GM18499 (cell line): ENCODE data around the gene UBQLN4.
A peak's percentile ranks its signal among the peaks of the same experiment; 100 is the strongest.

ENCODE experiments used
- ATAC-seq: cut with Tn5 transposase; IDR thresholded peaks from one replicate; pipeline ENCODE4 v1.9.1; 2021; ENCODE audit warnings: moderate number of reproducible peaks; ENCODE audit not compliant: insufficient read depth, unreplicated experiment

UBQLN4 gene

DNA sequence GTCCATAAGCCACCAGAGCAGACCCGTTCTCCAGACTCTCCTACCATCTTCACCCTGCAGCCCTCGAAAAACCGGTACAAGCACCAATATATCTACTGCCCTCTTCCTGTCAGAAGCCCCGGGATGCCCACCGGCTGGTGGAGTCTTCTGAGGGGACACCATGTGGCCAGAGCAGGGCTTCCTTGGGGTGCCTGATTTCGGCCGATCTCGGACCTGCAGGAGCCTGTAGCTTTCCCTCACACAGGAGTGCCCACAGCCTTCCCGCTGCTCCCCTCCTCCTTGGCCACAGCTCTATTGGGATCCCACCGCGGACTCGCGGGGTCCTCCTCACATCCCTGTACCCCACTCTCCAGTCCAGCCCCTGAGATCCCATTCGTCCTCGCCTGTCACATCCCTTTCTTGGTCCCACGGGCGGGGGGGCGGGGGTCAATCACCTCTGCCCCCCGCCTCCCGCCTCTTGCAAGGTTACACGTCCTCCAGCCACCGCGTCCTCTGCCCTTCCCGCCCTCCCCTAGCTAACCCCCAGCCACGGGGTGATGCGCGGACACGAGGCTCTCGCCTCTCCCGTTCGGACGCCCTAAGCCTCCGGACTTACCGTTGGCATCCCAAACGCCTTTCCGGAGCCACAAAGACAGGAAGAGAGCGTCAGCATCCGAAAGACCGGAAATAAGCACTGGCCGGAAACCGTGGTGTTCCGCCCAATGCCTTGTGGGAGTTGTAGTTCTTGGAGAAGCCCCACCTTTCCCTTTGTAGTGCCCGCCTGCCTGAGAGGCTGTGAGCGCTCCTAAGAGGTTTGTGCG lies 33.1 kb downstream of the UBQLN4 start, which contains the start of gene SSR2:
Gene SSR2 (minus strand): TSS at position 659 of the 800 bp plus-strand sequence. CDS start 784 bp downstream, outside the sequence.
- ATAC-seq = peak; percentile 93

DNA sequence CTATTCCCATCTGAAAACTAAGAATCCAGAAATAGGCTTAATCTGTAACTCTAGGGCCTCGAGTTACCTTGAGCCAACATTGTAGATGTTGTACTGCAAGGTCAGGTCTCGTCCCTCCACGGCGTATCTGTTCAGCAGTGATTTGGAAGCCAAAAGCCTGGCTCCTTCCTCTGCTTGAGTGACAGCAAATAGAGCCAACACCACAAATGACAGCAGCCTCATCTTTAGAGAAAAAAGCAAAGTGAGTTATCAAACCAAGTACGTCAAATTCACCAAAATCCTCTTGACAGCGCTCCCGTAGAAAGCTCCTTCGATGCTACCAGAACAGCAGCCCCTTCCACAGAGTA lies 33.7 kb downstream of the UBQLN4 start:
- no peak for ATAC-seq

DNA sequence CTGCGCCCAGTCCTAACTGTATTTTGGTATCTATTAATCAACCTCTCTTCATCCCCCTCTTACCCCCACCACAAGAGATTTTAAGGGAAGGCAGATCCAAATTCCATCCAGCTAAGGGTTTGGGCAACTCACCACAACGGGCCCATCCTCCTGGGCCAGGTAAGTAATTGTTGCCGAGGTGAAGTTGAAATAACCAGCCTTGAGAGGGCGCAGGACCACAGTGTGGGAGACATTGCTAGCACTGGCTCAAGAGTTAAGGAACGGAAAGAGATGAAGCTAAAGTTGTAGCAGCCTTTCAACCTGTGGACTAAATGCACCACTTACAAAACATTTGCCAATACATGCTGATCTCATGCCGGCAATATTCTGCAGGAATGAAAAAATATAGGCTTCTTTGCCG lies 38.8 kb downstream of the UBQLN4 start:
- ATAC-seq = no peak

DNA sequence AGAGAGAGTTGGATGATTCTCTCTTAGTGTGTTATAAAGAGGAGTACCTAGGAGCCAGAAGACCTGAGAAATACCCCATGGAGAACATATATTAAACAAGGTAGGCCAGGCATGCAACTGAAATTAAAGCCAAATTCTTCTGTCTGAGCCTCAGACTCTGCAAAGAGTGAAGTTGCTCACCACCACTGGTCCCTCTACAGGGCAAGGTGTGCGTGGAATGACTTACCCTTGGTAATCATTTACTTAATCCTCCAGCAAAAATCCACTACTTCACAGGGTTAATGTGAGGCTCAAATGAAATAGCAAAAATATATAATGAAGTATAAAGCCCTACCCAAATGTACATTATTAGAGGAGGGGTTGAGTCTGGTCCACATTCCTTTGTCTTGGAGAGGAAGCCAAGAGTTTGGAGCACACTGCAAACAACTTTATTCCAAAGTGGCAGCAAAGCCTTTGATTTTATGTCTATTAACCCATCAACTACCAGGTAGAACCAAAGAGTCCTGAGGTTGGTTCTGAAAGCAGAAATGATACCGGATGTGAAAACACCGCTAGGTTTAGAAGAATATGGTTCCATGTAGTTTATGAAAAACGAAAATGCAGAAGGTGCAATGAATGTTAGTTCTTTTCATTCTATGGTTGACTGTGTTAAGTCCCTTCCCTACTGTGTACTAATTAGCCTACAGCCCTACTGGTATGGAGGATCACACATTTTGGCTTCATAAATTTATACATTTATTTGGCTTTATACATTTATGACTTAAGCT lies 41.4 kb downstream of the UBQLN4 start:
- peak; percentile 73 for ATAC-seq

DNA sequence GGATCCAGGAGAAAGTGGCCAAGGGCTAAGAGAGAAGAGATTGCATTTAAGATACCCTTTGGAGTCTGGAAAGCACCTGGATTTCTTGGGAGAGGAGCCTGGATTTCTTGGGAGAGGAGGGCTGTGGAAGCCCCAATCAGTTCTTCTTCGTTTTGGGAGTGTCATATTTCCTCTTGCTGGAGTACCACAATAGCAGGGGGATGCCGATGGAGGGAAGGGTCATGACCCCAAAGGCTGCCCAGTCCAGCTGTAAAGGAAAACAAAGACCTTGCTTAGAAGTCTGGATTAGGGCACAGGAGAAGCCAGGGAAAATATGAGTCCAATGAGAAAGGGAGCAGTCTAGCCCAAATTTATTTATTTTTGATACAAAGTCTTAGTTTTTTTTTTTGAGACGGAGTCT lies 44.2 kb downstream of the UBQLN4 start:
- no peak for ATAC-seq

DNA sequence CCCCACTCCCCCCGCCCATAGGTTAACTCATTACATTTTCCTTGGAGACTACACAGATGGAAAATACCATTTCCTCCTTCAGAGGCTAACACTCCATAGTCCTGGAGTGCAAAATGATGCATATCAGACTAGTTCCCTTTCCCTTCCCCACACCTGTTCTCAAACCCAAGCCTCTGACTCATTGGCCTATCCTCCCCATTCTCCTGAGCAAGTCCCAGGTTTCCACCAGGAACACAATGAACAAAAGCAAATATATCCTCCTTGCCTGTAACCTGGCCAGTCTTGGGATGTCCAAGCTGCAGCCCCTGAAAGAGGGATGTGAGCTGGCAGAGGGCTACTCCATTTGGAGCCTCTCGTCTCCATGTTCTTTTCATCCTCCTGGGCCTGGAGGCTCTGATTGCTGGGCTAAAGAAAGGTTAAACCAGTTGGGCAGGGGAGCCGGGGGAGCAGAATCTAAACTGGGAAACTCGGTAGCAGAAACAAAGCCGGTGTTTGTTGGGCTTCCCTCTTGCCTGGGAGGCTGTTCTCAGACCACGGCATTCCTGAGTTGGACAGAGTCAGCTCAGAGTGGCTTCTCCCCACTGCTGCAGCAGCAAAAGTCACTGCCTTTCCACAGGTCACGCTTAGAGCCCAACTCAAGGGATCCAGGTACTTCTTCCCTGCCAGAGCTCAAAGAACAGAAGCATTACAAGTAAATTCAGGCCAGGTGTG lies 46.8 kb downstream of the UBQLN4 start:
- no peak for ATAC-seq

DNA sequence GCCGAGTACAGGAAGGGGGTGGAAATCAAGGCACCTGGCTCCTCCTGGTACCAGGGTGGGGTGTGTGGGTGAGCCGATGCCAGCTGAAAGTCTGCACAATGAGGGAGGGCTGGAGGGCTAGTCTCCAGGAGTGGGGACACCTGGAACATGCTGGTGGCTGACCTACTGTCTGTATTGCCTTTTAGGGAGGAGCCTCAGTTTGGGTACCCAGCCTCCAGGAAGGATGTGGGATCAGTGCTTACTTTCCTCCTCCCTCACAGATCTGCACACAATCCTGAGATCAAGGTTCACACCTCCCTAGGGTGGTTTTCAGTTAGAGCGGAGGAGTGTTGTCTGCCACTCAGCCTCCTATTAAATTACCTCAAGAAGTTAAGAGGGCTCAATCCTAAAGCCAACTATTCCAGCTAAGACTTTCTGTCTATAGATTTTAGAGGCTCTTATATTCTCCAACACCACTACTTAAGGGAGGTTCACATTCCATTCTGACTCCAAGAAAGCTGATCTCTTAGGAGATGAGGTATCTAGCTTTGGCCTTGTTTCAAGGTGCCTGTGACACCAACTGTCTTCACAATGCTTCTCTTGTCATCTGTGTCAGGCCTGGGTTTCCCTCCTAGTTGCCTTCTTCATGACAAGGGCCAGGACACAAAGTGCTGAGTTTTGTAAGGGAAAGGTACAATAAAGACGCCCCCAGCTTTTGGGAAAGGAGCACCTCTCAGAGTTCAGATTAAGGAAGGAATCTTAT lies 48.6 kb downstream of the UBQLN4 start:
- ATAC-seq = no peak

DNA sequence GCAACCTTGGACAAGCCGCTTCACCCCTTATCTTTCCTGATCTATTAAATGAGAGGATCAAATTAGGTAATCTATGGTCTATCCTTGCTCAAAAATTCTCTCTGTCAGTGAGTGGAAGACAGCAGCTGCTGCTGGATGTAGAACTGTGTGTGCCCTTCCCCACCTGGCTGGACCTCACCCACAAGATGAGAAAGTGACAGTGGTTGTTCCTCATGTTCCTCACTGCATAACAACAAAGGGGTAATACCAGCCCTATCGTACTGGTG lies 49.7 kb downstream of the UBQLN4 start:
- ATAC-seq = no peak

DNA sequence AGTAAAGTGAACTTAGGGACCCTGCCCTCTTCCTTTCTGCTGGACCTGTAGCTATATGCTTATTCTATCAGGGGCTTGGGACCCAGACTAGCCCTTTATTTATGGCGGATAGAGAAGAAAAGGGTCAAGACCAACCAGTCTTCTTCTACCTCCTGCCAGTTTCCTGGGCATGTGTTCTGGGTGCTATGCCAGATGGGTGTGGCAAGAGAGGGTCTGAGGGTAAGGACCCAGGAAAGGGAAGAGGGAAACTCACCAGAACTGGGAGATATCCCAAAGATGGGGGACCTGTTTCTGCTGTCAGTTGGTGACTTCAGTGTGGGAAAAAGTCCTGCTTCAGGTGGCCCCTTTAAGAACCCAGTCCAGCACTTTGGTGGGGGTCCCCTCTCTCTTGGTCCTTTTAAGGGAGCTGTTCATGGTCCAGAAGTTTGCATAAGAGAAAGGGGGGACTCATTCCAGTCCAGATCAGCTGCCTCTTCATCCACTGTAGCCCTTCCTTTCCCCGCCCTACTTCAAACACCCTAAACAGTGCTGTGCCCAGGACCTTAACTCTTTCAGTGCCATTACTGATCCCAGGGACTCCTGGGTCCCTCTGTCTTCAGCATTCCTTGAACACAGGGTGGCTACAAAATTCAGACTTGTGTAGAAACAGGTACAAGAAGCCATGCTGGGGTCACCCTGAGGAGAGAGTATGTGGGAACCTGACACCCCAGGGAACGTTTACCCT lies 51.2 kb downstream of the UBQLN4 start:
- no peak for ATAC-seq

DNA sequence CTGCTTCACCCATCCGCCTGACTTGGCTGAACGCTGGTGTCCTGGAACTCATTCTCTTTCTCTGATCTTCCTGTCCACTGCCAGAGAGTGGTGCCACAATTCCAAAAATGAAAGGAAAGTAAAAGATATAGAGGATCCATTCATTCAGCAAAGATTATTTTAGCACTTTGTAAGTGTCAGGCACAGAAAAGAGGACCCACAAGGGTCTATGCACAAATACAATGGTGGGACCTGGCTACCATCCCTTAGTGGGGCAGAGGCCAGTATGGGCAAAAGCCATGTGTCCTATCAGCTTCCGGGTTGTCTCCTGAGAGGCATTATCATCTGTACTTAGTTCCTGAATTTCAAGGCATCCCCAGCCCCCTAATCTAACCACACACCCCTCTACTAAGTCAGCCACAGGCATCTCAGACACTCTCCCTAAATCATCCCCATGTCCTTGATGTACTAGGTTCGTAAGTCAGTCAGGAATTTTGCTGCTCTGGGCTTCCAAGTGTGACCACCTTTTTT lies 51.9 kb downstream of the UBQLN4 start:
- ATAC-seq = no peak

DNA sequence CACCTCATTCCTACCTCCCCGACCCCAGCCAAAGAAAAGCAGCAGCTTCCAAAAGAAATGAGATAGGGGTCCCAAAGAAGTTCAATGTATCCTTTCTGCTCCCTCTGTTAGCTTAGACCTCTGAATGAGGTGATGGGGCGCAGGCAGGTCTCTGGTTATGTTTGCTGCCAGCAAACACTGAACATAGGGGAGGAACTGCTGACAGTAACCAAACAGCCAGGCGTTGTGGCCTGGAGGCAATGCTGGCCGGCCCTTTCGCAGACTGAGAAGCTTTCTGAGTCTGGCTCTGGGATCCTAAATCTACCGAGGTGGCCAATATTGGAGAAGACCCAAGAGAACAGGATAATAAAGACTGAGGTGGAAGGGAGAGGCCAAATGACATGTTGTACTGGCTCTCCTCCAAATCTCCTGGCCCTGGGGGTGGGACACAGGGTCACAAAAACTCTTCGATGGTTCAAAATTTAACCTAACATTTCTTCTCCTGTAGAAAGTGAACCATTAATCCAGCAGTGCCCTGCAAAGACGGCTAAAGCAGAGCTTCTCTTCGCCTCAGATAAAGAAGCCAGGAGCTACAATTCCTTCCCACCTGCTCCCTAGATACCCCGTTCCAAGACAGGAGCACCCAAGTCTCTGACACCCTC lies 52.5 kb downstream of the UBQLN4 start:
- ATAC-seq = no peak

DNA sequence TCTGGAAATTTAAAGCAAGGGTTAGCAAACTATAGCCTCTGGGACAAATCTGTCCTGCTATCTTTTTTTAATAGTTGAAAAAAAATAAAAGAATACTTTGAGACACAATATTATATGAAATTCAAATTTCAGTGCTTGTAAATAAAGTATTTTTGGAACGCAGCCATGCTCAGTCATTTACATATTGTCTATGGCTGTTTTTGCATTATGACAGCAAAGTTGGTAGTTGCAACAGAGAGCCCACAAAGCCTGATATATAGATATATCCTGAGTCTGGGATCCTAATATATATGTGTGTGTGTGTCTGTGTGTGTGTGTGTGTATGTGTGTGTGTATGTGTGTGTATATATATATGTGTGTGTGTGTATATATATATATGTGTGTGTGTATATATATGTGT lies 53.6 kb downstream of the UBQLN4 start:
- no peak for ATAC-seq

DNA sequence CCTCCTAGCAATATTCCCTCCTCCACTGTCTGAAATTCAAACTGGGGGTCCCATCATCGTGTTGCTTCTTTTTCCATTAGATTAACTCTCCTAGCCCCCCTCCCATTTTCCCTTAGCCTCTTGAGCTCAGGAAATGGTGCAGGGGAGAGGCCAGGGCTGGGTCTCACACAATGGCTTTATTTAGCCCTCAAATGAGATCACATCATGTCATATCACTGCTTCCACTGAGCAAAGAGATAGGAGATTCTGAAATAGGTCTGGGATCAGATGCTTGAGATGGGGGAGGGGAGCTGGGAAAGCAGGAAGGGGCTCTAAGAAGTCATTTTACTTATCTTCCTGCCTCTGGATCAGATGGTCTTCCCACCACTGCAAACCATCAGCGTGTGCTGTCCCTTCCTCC lies 57.4 kb downstream of the UBQLN4 start:
- no peak for ATAC-seq

DNA sequence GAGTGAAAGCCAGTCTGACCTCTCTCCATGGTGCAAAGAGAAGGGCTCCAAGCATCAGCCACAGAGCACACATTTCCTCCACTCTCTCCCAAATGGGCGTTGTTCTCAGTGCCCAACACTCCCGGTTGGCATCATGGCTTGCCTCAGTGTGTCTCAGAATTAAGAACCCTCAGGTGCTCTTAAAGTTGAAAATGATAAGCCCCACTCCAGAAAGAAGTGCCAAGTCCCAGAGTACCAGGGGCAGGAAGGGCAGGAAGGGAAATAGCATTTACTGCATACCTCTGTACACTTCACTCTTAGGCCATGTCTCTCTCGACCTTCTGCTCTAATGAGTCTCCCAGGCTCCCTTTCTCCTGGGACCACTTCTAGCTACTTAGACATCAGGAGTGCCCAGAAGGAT lies 60.0 kb downstream of the UBQLN4 start:
- no peak for ATAC-seq

DNA sequence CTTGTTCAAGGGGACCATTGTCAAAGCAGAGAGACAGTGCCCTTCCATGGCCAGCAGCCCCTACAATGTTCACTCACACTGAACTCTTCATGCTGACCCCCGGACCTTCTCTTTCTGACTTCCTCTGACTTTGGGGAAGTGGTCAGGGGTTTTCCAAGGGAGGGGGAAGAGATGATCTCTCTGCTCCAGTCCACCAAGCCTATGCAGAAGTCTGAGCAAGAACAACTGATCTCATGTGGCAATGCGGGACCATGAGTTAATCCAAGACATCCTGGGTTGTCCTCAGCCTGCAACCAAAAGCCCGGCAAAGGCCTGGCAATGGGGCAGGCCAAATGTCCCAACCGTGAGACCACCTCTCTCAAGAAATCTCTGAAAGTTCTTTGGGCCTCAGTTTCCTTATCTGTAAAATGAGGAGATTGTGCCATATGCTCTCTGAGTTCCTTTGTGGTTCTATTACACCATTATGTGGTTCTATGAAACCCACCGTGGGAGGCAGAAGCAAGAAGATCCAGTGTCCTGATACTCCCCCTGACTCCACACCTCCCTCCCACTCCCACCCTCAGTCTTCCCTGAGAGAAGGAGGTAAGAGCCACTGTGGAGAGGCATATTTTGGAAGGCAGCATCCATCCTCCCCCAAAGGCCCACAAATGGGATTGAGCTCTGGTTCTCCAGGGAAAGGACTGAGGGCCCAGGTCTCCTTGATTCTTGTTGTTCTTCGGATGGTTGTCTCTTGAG lies 63.4 kb downstream of the UBQLN4 start:
- no peak for ATAC-seq

DNA sequence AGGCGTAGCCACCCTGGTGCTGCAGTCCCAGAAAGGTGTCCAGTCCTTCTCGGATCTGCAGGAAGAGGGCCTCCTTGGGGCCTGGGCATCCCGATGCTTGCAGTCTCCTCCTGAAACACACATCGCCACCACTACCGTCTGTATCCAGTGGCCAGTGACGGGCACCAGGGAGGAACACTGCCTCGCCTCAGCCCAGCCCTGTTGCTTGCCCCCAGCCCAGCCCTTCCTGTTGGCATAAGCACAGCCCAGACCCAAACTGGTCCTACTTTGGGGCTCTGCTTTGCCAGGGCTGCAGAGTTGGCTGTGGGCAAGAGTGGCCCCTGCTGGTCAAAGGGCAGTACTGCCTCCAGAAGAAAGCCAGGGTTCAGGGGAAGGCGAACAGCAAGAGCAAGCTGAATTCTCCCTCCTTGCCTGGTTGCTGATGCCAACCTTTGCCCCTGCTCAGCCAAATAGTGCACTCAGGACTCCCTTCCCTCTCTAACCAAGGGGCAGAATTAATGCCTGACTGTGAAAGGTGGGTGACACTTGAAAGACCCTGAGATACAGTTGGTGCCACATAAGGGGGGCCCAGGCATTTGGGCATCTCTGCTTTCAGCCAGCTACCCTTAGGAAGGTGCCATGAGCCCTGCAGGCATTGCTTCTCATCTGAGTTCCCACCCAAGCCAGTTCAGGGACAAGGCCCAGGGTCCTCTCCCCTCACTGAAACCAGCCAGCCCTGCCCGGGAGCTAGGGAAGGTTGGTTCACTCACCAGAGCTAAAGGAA lies 64.2 kb downstream of the UBQLN4 start:
- no peak for ATAC-seq
